HEK293 (cell line): ENCODE measurements around the gene MTUS2.

Experiments used
- CTCF ChIA-PET: fragments of 350-600 bp; formaldehyde crosslinking; extraction: SDS; loops from one replicate; lab custom pipeline; 2021; ENCODE audit warnings: antibody characterized with exemption; lab: Yijun Ruan, JAX
- POLR2A ChIA-PET: fragments of 300-600 bp; formaldehyde crosslinking; extraction: SDS; loops from one replicate; lab custom pipeline; 2020; ENCODE audit warnings: antibody characterized with exemption, inconsistent platforms; lab: Yijun Ruan, JAX
- H3K27ac ChIP-seq: fragments of 200-500 bp; sonication (Bioruptor generic); 2 replicates; pipeline ENCODE4 v1.5.1; 2014; ENCODE audit warnings: low read depth, low read length, control low read depth, inconsistent platforms; ENCODE audit errors: extremely low read depth
- H3K36me3 ChIP-seq, 2 experiments: fragments of 200-500 bp in 1 of 2; sonication (Bioruptor generic) in 1 of 2; 1 replicate in 1 of 2; 2 replicates in 1 of 2; pipeline ENCODE4 v1.5.1; 2014 to 2017; ENCODE audit warnings: inconsistent platforms in 2 of 2, low read length in 2 of 2; ENCODE audit not compliant: control insufficient read depth in 2 of 2, insufficient read depth in 1 of 2
- H3K4me1 ChIP-seq: fragments of 200-500 bp; sonication (Bioruptor generic); 2 replicates; pipeline ENCODE4 v1.5.1; 2014; ENCODE audit warnings: mild to moderate bottlenecking, low read length, inconsistent platforms; ENCODE audit not compliant: control insufficient read depth, insufficient read depth
- H3K4me3 ChIP-seq: 2 replicates; pipeline ENCODE4 v1.5.1; 2011; ENCODE audit warnings: low read depth, mild to moderate bottlenecking, control low read depth, low read length, moderate library complexity
- H3K9me3 ChIP-seq: fragments of 200-500 bp; sonication (Bioruptor generic); 2 replicates; pipeline ENCODE4 v1.5.1; 2014; ENCODE audit warnings: low read depth, low read length, inconsistent platforms; ENCODE audit not compliant: control insufficient read depth, insufficient read depth
- GLIS1 ChIP-seq: fragments of 450-650 bp; formaldehyde crosslinking; IDR thresholded peaks from 2 replicates; pipeline ENCODE4 v1.5.1; 2016; ENCODE audit warnings: missing biosample characterization, missing genetic modification characterization
- KLF17 ChIP-seq: fragments of 450-650 bp; formaldehyde crosslinking; IDR thresholded peaks from 2 replicates; pipeline ENCODE4 v1.5.1; 2016; ENCODE audit warnings: missing biosample characterization, missing genetic modification characterization
- PRDM10 ChIP-seq: fragments of 450-650 bp; formaldehyde crosslinking; IDR thresholded peaks from 2 replicates; pipeline ENCODE4 v1.5.1; 2016; ENCODE audit warnings: missing biosample characterization, missing genetic modification characterization
- SCRT2 ChIP-seq: fragments of 450-650 bp; formaldehyde crosslinking; IDR thresholded peaks from 2 replicates; pipeline ENCODE4 v1.5.1; 2016; ENCODE audit warnings: missing biosample characterization, missing genetic modification characterization
- SP3 ChIP-seq: fragments of 450-650 bp; formaldehyde crosslinking; IDR thresholded peaks from 2 replicates; pipeline ENCODE4 v1.5.1; 2016; ENCODE audit warnings: missing biosample characterization, missing genetic modification characterization
- TCF7L2 ChIP-seq: IDR thresholded peaks from 2 replicates; pipeline ENCODE4 v1.6.1; 2011; ENCODE audit warnings: low read depth, mild to moderate bottlenecking, inconsistent platforms, low read length, moderate library complexity, borderline replicate concordance
- ZBTB48 ChIP-seq: fragments of 450-650 bp; formaldehyde crosslinking; IDR thresholded peaks from 2 replicates; pipeline ENCODE4 v1.5.1; 2016; ENCODE audit warnings: missing biosample characterization, missing genetic modification characterization
- ZBTB8A ChIP-seq: fragments of 450-650 bp; formaldehyde crosslinking; IDR thresholded peaks from 2 replicates; pipeline ENCODE4 v1.5.1; 2016; ENCODE audit warnings: missing biosample characterization, missing genetic modification characterization
- ZFP37 ChIP-seq: fragments of 450-650 bp; formaldehyde crosslinking; IDR thresholded peaks from 2 replicates; pipeline ENCODE4 v1.5.1; 2016; ENCODE audit warnings: missing biosample characterization, missing genetic modification characterization
- ZIC2 ChIP-seq: fragments of 450-650 bp; formaldehyde crosslinking; IDR thresholded peaks from 2 replicates; pipeline ENCODE4 v1.5.1; 2016; ENCODE audit warnings: missing biosample characterization, missing genetic modification characterization
- ZNF148 ChIP-seq: fragments of 450-650 bp; formaldehyde crosslinking; IDR thresholded peaks from 2 replicates; pipeline ENCODE4 v1.5.0; 2017; ENCODE audit warnings: missing biosample characterization, missing genetic modification characterization, borderline replicate concordance
- ZNF214 ChIP-seq: fragments of 450-650 bp; formaldehyde crosslinking; IDR thresholded peaks from 2 replicates; pipeline ENCODE4 v1.5.1; 2017; ENCODE audit warnings: missing biosample characterization, mild to moderate bottlenecking, missing genetic modification characterization, borderline replicate concordance
- ZNF221 ChIP-seq: fragments of 450-650 bp; formaldehyde crosslinking; IDR thresholded peaks from 2 replicates; pipeline ENCODE4 v1.5.1; 2017; ENCODE audit warnings: missing biosample characterization, missing genetic modification characterization, borderline replicate concordance
- ZNF274 ChIP-seq, 2 experiments: fragments of 200-500 bp in 1 of 2; fragments of 450-650 bp in 1 of 2; sonication (Bioruptor generic) in 1 of 2; formaldehyde crosslinking in 1 of 2; IDR thresholded peaks; 2 replicates each; pipeline versions ENCODE4 v1.5.1 to v1.6.1; 2014 to 2016; ENCODE audit warnings: borderline replicate concordance in 1 of 2, inconsistent platforms in 1 of 2, low read length in 1 of 2, missing biosample characterization in 1 of 2, missing genetic modification characterization in 1 of 2
- ZNF354C ChIP-seq: fragments of 450-650 bp; formaldehyde crosslinking; IDR thresholded peaks from 2 replicates; pipeline ENCODE4 v1.5.1; 2016; ENCODE audit warnings: missing biosample characterization, missing genetic modification characterization, low read depth, borderline replicate concordance
- ZNF426 ChIP-seq: fragments of 450-650 bp; formaldehyde crosslinking; IDR thresholded peaks from 2 replicates; pipeline ENCODE4 v1.5.1; 2017; ENCODE audit warnings: missing biosample characterization, missing genetic modification characterization, mild to moderate bottlenecking, inconsistent platforms, moderate library complexity
- ZNF488 ChIP-seq: fragments of 450-650 bp; formaldehyde crosslinking; IDR thresholded peaks from 2 replicates; pipeline ENCODE4 v1.5.1; 2016; ENCODE audit warnings: missing biosample characterization, missing genetic modification characterization
- ZNF501 ChIP-seq: fragments of 450-650 bp; formaldehyde crosslinking; IDR thresholded peaks from 2 replicates; pipeline ENCODE4 v1.5.1; 2016; ENCODE audit warnings: missing biosample characterization, missing genetic modification characterization
- ZNF549 ChIP-seq: fragments of 450-650 bp; IDR thresholded peaks from 2 replicates; pipeline ENCODE4 v1.5.1; 2018; ENCODE audit warnings: missing biosample characterization, missing genetic modification characterization, mild to moderate bottlenecking, inconsistent platforms, moderate library complexity
- ZNF580 ChIP-seq: fragments of 450-650 bp; formaldehyde crosslinking; IDR thresholded peaks from 2 replicates; pipeline ENCODE4 v1.5.1; 2016; ENCODE audit warnings: missing biosample characterization, missing genetic modification characterization
- ZNF645 ChIP-seq: fragments of 450-650 bp; formaldehyde crosslinking; IDR thresholded peaks from 2 replicates; pipeline ENCODE4; 2016; ENCODE audit warnings: missing biosample characterization, missing genetic modification characterization
- ZNF677 ChIP-seq: fragments of 450-650 bp; IDR thresholded peaks from 2 replicates; pipeline ENCODE4 v1.5.0; 2018; ENCODE audit warnings: missing biosample characterization, mild to moderate bottlenecking, missing genetic modification characterization, moderate library complexity
- ZNF792 ChIP-seq: fragments of 450-650 bp; formaldehyde crosslinking; IDR thresholded peaks from 2 replicates; pipeline ENCODE4 v1.5.1; 2016; ENCODE audit warnings: missing biosample characterization, missing genetic modification characterization
- ZNF830 ChIP-seq: fragments of 450-650 bp; IDR thresholded peaks from 2 replicates; pipeline ENCODE4 v1.5.0; 2018; ENCODE audit warnings: missing biosample characterization, missing genetic modification characterization, low read depth, mild to moderate bottlenecking, moderate library complexity
- ZSCAN30 ChIP-seq: fragments of 450-650 bp; IDR thresholded peaks from 2 replicates; pipeline ENCODE4 v1.5.1; 2018; ENCODE audit warnings: missing biosample characterization, mild to moderate bottlenecking, missing genetic modification characterization, moderate library complexity

Gene MTUS2

GRCh38 chr13:29361716-29362115 lies 541.6 kb downstream of the MTUS2 start (continued):
- TF ChIP-seq ZNF488 (no peak), PRDM10 (tag by site-specific recombination) (no peak), TCF7L2 (no peak), ZNF148 (tag by site-specific recombination) (no peak), ZFP37 (no peak), KLF17 (tag by site-specific recombination) (no peak), ZNF830 (tag by site-specific recombination) (no peak), ZNF580 (tag by site-specific recombination) (no peak), ZNF354C (tag by site-specific recombination) (no peak), ZSCAN30 (tag by site-specific recombination) (no peak), ZNF426 (no peak), SCRT2 (tag by site-specific recombination) (no peak), SP3 (tag by site-specific recombination) (no peak), ZNF221 (no peak)

- POLR2A ChIA-PET = no interaction called here
- Histone ChIP-seq H3K36me3 (no peaks in the 10 kb centered on the region), H3K4me1 (no peaks in the 10 kb centered on the region), H3K27ac (no peak overlapping the region), H3K4me3 (no peak overlapping the region; the same call in 1 of the 2 replicates), H3K9me3 (no peaks in the 10 kb centered on the region)
- CTCF ChIA-PET = interaction anchor here (0.7 to 1.2 kb wide), 10 partner anchors 8 to 558 kb away, joined by 3 to 10 read pairs (median 4); no protein-coding TSS in a partner anchor
- TF ChIP-seq ZBTB48 (tag by site-specific recombination) (peak; percentile 72), ZNF792 (tag by site-specific recombination) (no peak), GLIS1 (tag by site-specific recombination) (peak; percentile 63), ZNF645 (tag by site-specific recombination) (no peak), ZNF549 (no peak), ZNF501 (no peak), ZBTB8A (tag by site-specific recombination) (no peak), ZNF214 (no peak), ZIC2 (no peak), ZNF677 (tag by site-specific recombination) (no peak), ZNF274 (IDR thresholded peaks at IDR 0.05; ENCODE audit: low read length) (no peak), ZNF274 (tag by site-specific recombination; IDR thresholded peaks at IDR 0.05; ENCODE audit: borderline replicate concordance) (no peak)
Observed at GRCh38 chr13:29362849-29363604, 542.9 kb downstream of the MTUS2 start.
